ENCODE results near the gene PSMC3IP.
"Not testable (repeated sequence)": the region's sequence is repeated elsewhere in the genome, so short reads cannot be mapped to it uniquely, and the experiment has no call there.

Gene PSMC3IP

GRCh38 chr17:42559075-42559474 lies 18.5 kb downstream of the PSMC3IP start:
- DNase-seq: no peak

GRCh38 chr17:42555961-42556617 lies 21.4 kb downstream of the PSMC3IP start:
- DNase-seq: not testable (repeated sequence)

GRCh38 chr17:42555122-42555622 lies 22.4 kb downstream of the PSMC3IP start:
- DNase-seq: no peak

- peak; percentile 53 to 70 (median 64) for DNase-seq
These were observed 23.0 kb downstream of the PSMC3IP start for GRCh38 chr17:42554250-42555121.

- peak in 1 of 6 experiments; percentile 44 for DNase-seq
These were observed 23.7 kb downstream of the PSMC3IP start for GRCh38 chr17:42553866-42554249.

- peak in 1 of 6 experiments; percentile 7 for DNase-seq
These were observed 24.2 kb downstream of the PSMC3IP start for GRCh38 chr17:42553161-42553818.

- DNase-seq: not testable (repeated sequence)
These were observed 24.8 kb downstream of the PSMC3IP start, which contains the start of gene HSD17B1 for GRCh38 chr17:42552736-42553135. Gene HSD17B1 (plus strand): TSS chr17:42552923. CDS start chr17:42552934, 11 bp downstream.

GRCh38 chr17:42548993-42549755 lies 28.4 kb downstream of the PSMC3IP start:
- no peak for DNase-seq

- DNase-seq: peak; percentile 29 to 75 (median 69)
These were observed 29.3 kb downstream of the PSMC3IP start for GRCh38 chr17:42548070-42548837.

- DNase-seq: no peak
These were observed 29.8 kb downstream of the PSMC3IP start for GRCh38 chr17:42547698-42548069.

GRCh38 chr17:42547001-42547461 lies 30.5 kb downstream of the PSMC3IP start:
- no peak for DNase-seq

- not testable (repeated sequence) for DNase-seq
These were observed 31.6 kb downstream of the PSMC3IP start for GRCh38 chr17:42545755-42546505.

- no peak for DNase-seq
These were observed 32.6 kb downstream of the PSMC3IP start for GRCh38 chr17:42544874-42545283.

GRCh38 chr17:42543190-42544079 lies 34.1 kb downstream of the PSMC3IP start:
- DNase-seq: no peak

- DNase-seq: peak in 1 of 6 experiments; percentile 27
These were observed 36.3 kb downstream of the PSMC3IP start for GRCh38 chr17:42541041-42541833.

GRCh38 chr17:42540558-42540957 lies 37.0 kb downstream of the PSMC3IP start:
- DNase-seq: not testable (repeated sequence)

- DNase-seq: no peak
These were observed 39.0 kb downstream of the PSMC3IP start for GRCh38 chr17:42538482-42538881.

GRCh38 chr17:42537826-42538451 lies 39.6 kb downstream of the PSMC3IP start:
- DNase-seq: no peak
